GM23248 (cell line): ENCODE results near the gene CXorf49B.
"Not testable (repeated sequence)": the region's sequence is repeated elsewhere in the genome, so short reads cannot be mapped to it uniquely, and the experiment has no call there.

ENCODE experiments used
- EZH2 ChIP-seq: fragments of 200-600 bp; sonication (generic); IDR thresholded peaks from 2 replicates; pipeline ENCODE4 v1.6.1; 2018; ENCODE audit warnings: antibody characterized with exemption, mild to moderate bottlenecking; ENCODE audit not compliant: insufficient read depth, poor library complexity, severe bottlenecking
- EZH2phosphoT487 ChIP-seq: fragments of 200-600 bp; sonication (generic); IDR thresholded peaks from 2 replicates; pipeline ENCODE4 v1.6.1; 2018; ENCODE audit warnings: antibody characterized with exemption, moderate library complexity, mild to moderate bottlenecking, low read depth; ENCODE audit not compliant: insufficient read depth

GRCh38 chrX:71718185-71718584 lies 45.0 kb upstream of the CXorf49B start, which contains the start of gene CXorf49:
- TF ChIP-seq EZH2, EZH2phosphoT487: not testable (repeated sequence)
